CD14-positive monocyte (primary cell): ENCODE data around the gene PMP22. TPM values are rescaled to one million over a fixed set of nuclear protein-coding genes. Genes with fewer than 3 reads are reported as not detected.
A peak's percentile ranks its signal among the peaks of the same experiment; 100 is the strongest.

ENCODE experiments used
- DNase-seq, 3 donors: peaks; one replicate each; pipeline ENCODE4 v3.0.0-alpha.2; 2011 to 2022
- H2AFZ ChIP-seq: 2 replicates; pipeline ENCODE4 v1.6.0; 2012; ENCODE audit warnings: mild to moderate bottlenecking, low read depth, low read length, inconsistent platforms; ENCODE audit not compliant: insufficient read depth, poor library complexity, severe bottlenecking
- H3K27ac ChIP-seq, 2 donors: 1 replicate in 1 of 2; 2 replicates in 1 of 2; pipeline ENCODE4 v1.5.1; 2012 to 2013; ENCODE audit warnings: low read length in 2 of 2, control low read depth in 1 of 2, inconsistent platforms in 1 of 2, low read depth in 1 of 2, mild to moderate bottlenecking in 1 of 2
- H3K27me3 ChIP-seq, 2 donors: one replicate each; pipeline versions ENCODE4 v1.6.0 to v1.6.1; 2011 to 2013; ENCODE audit warnings: low read length in 2 of 2; ENCODE audit not compliant: control insufficient read depth in 2 of 2, insufficient read depth in 2 of 2
- H3K36me3 ChIP-seq, 2 donors: replicated peaks in 1 of 2; 1 replicate in 1 of 2; 2 replicates in 1 of 2; pipeline versions ENCODE4 v1.5.1 to v1.6.1; 2012 to 2013; ENCODE audit warnings: low read length in 2 of 2, control low read depth in 1 of 2, inconsistent platforms in 1 of 2, mild to moderate bottlenecking in 1 of 2; ENCODE audit not compliant: insufficient read depth in 2 of 2, control insufficient read depth in 1 of 2
- H3K4me1 ChIP-seq, 2 donors: 1 replicate in 1 of 2; 2 replicates in 1 of 2; pipeline versions ENCODE4 v1.5.1 to v1.6.1; 2012 to 2013; ENCODE audit warnings: low read length in 2 of 2, control low read depth in 1 of 2, inconsistent platforms in 1 of 2, mild to moderate bottlenecking in 1 of 2, moderate library complexity in 1 of 2; ENCODE audit not compliant: insufficient read depth in 2 of 2, control insufficient read depth in 1 of 2
- H3K4me2 ChIP-seq: replicated peaks from 2 replicates; pipeline ENCODE3; 2012; ENCODE audit warnings: low read length, moderate library complexity, mild to moderate bottlenecking; ENCODE audit not compliant: poor library complexity, severe bottlenecking; ENCODE audit errors: extremely low read depth
- H3K4me3 ChIP-seq, 3 experiments: fragments of 200-600 bp in 1 of 3; sonication (generic) in 1 of 3; replicated peaks in 1 of 3; 1 replicate in 2 of 3; 2 replicates in 1 of 3; pipeline ENCODE4 v1.5.1; 2011 to 2013; ENCODE audit warnings: low read length in 3 of 3, mild to moderate bottlenecking in 3 of 3, control low read depth in 2 of 3, low read depth in 2 of 3, inconsistent platforms in 1 of 3, moderate library complexity in 1 of 3
- H3K79me2 ChIP-seq: 2 replicates; pipeline ENCODE4 v1.6.0; 2012; ENCODE audit warnings: mild to moderate bottlenecking, control low read depth, inconsistent platforms, low read length, moderate library complexity; ENCODE audit not compliant: insufficient read depth
- H3K9ac ChIP-seq: 2 replicates; pipeline ENCODE4 v1.6.0; 2017; ENCODE audit warnings: low read length, mild to moderate bottlenecking; ENCODE audit not compliant: insufficient read depth, poor library complexity, severe bottlenecking
- H3K9me3 ChIP-seq, 2 donors: replicated peaks in 1 of 2; 1 replicate in 1 of 2; 2 replicates in 1 of 2; pipeline versions ENCODE4 v1.5.1 to v1.6.1; 2012 to 2013; ENCODE audit warnings: low read length in 2 of 2, control low read depth in 1 of 2; ENCODE audit not compliant: control insufficient read depth in 1 of 2, insufficient read depth in 1 of 2
- H4K20me1 ChIP-seq: 2 replicates; pipeline ENCODE4 v1.6.0; 2012; ENCODE audit warnings: mild to moderate bottlenecking, low read length, control low read depth, moderate library complexity; ENCODE audit not compliant: insufficient read depth
- H3K27ac Mint-ChIP-seq, 7 donors: one replicate each; pipeline ENCODE4 v1.8.0; 2020; ENCODE audit warnings: mild to moderate bottlenecking in 7 of 7, mixed read lengths in 7 of 7, moderate library complexity in 6 of 7, inconsistent platforms in 2 of 7
- H3K27me3 Mint-ChIP-seq, 3 donors: one replicate each; pipeline ENCODE4 v1.8.0; 2021 to 2022; ENCODE audit warnings: low read depth in 3 of 3, mild to moderate bottlenecking in 3 of 3, mixed read lengths in 3 of 3, moderate library complexity in 3 of 3, inconsistent platforms in 1 of 3
- H3K36me3 Mint-ChIP-seq, 2 donors: one replicate each; pipeline ENCODE4 v1.8.0; 2020; ENCODE audit warnings: mixed read lengths in 2 of 2, inconsistent platforms in 1 of 2, mild to moderate bottlenecking in 1 of 2
- H3K4me1 Mint-ChIP-seq: one replicate; pipeline ENCODE4 v1.8.0; 2020; ENCODE audit warnings: mild to moderate bottlenecking, mixed read lengths
- H3K4me3 Mint-ChIP-seq, 2 donors: one replicate each; pipeline ENCODE4 v1.8.0; 2020; ENCODE audit warnings: mild to moderate bottlenecking in 2 of 2, mixed read lengths in 2 of 2, moderate library complexity in 1 of 2
- H3K9me3 Mint-ChIP-seq, 7 donors: one replicate each; pipeline ENCODE4 v1.8.0; 2020 to 2022; ENCODE audit warnings: mixed read lengths in 7 of 7, mild to moderate bottlenecking in 6 of 7, moderate library complexity in 6 of 7, inconsistent platforms in 2 of 7
- CTCF ChIP-seq: fragments of 200-600 bp; IDR thresholded peaks from one replicate; pipeline ENCODE4 v1.8.0; 2022; ENCODE audit warnings: antibody characterized with exemption, mild to moderate bottlenecking
- WGBS: methylation state at CpG from one replicate; pipeline ENCODE4 v1.1.5; 2013; ENCODE audit warnings: missing lambda C conversion rate; ENCODE audit not compliant: insufficient coverage; 5-methylcytosine and 5-hydroxymethylcytosine counted together
- intact Hi-C, 2 donors: fragments of 100-400 bp; cut with micrococcal nuclease; formaldehyde crosslinking; loops; one replicate each; pipeline versions ENCODE4 v1.15.0 to v1.15.1; 2023
- polyA plus RNA-seq, 3 donors: library from polyadenylated mRNA; depleted of rRNA in 1 of 3; unstranded in 2 of 3; stranded (reverse) in 1 of 3; fragments of 300-500 nt in 2 of 3; fragments of >200 nt in 1 of 3; fragmentation: Illumina TruSeq in 2 of 3; gene quantifications; 1 replicate in 2 of 3; 2 replicates in 1 of 3; pipeline ENCODE4 v1.2.3, GENCODE V29; 2012 to 2021

Gene PMP22
- polyA plus RNA-seq, 3 donors = 1.2 to 3.9 (median 1.3) TPM

- H3K79me2 ChIP-seq = no peaks in the 10 kb centered on the region
- H3K27me3 Mint-ChIP-seq = peaks cover 32 to 53% (median 34%) of the 10 kb centered on the region in 3 donors
- H4K20me1 ChIP-seq = no peaks in the 10 kb centered on the region
- H3K27me3 ChIP-seq = peaks cover 4 to 19% of the 10 kb centered on the region in 2 donors
- TF ChIP-seq CTCF = no peak
- 5% methylated on average over 5 of the region's 7 CpGs for WGBS
- no peak overlapping the region for H3K4me2 ChIP-seq
- no peaks in the 10 kb centered on the region for H3K9me3 ChIP-seq
- DNase-seq = no peak
- peaks cover 0 to 5% (median 1%) of the 10 kb centered on the region in 7 donors for H3K9me3 Mint-ChIP-seq
- H3K9ac ChIP-seq = no peak overlapping the region
- H3K36me3 ChIP-seq = no peaks in the 10 kb centered on the region
- peaks cover 31% of the 10 kb centered on the region for H3K4me1 Mint-ChIP-seq
- H3K27ac ChIP-seq = no peak overlapping the region
- peak overlapping the region in 1 of 2 donors; percentile 87 for H3K4me3 Mint-ChIP-seq
- peak overlapping the region; percentile 8 for H2AFZ ChIP-seq
- H3K27ac Mint-ChIP-seq = peak overlapping the region in 1 of 7 donors; percentile 22
- peaks cover 2 to 12% of the 10 kb centered on the region in 2 donors for H3K36me3 Mint-ChIP-seq
- intact Hi-C loops = no loop called here
- H3K4me1 ChIP-seq = peaks cover 25 to 26% of the 10 kb centered on the region in 2 donors
- no peak overlapping the region for H3K4me3 ChIP-seq
Measured at GRCh38 chr17:15256689-15257088, 8.4 kb downstream of the PMP22 start.

GRCh38 chr17:15255713-15256454 lies 9.2 kb downstream of the PMP22 start:
- Mint-ChIP-seq H3K9me3 (peaks cover 0 to 2% (median 0%) of the 10 kb centered on the region in 7 donors), H3K27me3 (peaks cover 24 to 45% (median 26%) of the 10 kb centered on the region in 3 donors), H3K36me3 (peaks cover 2 to 12% of the 10 kb centered on the region in 2 donors), H3K27ac (peak overlapping the region in 1 of 7 donors; percentile 15), H3K4me1 (peaks cover 23% of the 10 kb centered on the region), H3K4me3 (no peak overlapping the region)
- H3K9ac ChIP-seq = no peak overlapping the region
- H3K36me3 ChIP-seq = no peaks in the 10 kb centered on the region
- intact Hi-C loops = no loop called here
- WGBS = 100% methylated on average over 3 of the region's 13 CpGs
- H2AFZ ChIP-seq = no peak overlapping the region
- TF ChIP-seq CTCF = no peak
- no peak overlapping the region for H3K4me3 ChIP-seq
- H3K27ac ChIP-seq = no peak overlapping the region
- no peaks in the 10 kb centered on the region for H3K79me2 ChIP-seq
- H3K27me3 ChIP-seq = peaks cover 0 to 11% of the 10 kb centered on the region in 2 donors
- H3K9me3 ChIP-seq = no peaks in the 10 kb centered on the region
- peaks cover 17 to 20% of the 10 kb centered on the region in 2 donors for H3K4me1 ChIP-seq
- DNase-seq = no peak
- H3K4me2 ChIP-seq = no peak overlapping the region
- H4K20me1 ChIP-seq = no peaks in the 10 kb centered on the region
